Measurements from ENCODE around the gene CFDP1. TPM values are rescaled to one million over a fixed set of nuclear protein-coding genes. Genes with fewer than 3 reads are reported as not detected.

The CFDP1 gene
- total and polyA plus RNA-seq, 4 experiments from 2014 or later: 37.1 to 42.4 (median 41.9) TPM

- Histone ChIP-seq H3K27me3 (ENCODE audit: insufficient read depth, low read length) (no peaks in the 10 kb centered on the region), H3K27ac (ENCODE audit: low read depth, low read length) (no peak overlapping the region), H3K9me3 (ENCODE audit: control insufficient read depth in 1 of 2, low read length in 2 of 2) (no peaks in the 10 kb centered on the region), H3K4me1 (ENCODE audit: insufficient read depth, low read length) (peaks cover 37% of the 10 kb centered on the region), H3K4me3 (ENCODE audit: low read length in 2 of 2) (no peak overlapping the region), H3K36me3 (ENCODE audit: insufficient read depth, low read length) (no peaks in the 10 kb centered on the region)
- CTCF ChIA-PET (ENCODE audit: partially characterized antibody): no interaction called here
- Mint-ChIP-seq H3K4me3 (no peak overlapping the region), H3K27ac (no peak overlapping the region), H3K36me3 (peaks cover 13 to 26% of the 10 kb centered on the region in 2 donors), H3K27me3 (no peaks in the 10 kb centered on the region), H3K4me1 (peaks cover 31 to 50% (median 44%) of the 10 kb centered on the region in 4 donors), H3K9me3 (no peaks in the 10 kb centered on the region)
- POLR2A ChIA-PET (ENCODE audit: partially characterized antibody): no interaction called here
- no peak for DNase-seq
- intact Hi-C loops (cut with micrococcal nuclease): no loop called here
These were observed 110.6 kb downstream of the CFDP1 start for GRCh38 chr16:75322740-75323139.

- H3K27me3 Mint-ChIP-seq: no peaks in the 10 kb centered on the region
- no peaks in the 10 kb centered on the region for H3K9me3 ChIP-seq (ENCODE audit: control insufficient read depth in 1 of 2, low read length in 2 of 2)
- intact Hi-C loops (cut with micrococcal nuclease): no loop called here
- H3K9me3 Mint-ChIP-seq: no peaks in the 10 kb centered on the region
- CTCF ChIA-PET (ENCODE audit: partially characterized antibody): interaction anchor here (1.0 to 1.9 kb wide), 2 partner anchors 14 to 120 kb away, joined by 4 to 6 read pairs; no protein-coding TSS in a partner anchor
- no peaks in the 10 kb centered on the region for H3K36me3 ChIP-seq (ENCODE audit: insufficient read depth, low read length)
- H3K27me3 ChIP-seq (ENCODE audit: insufficient read depth, low read length): no peaks in the 10 kb centered on the region
- H3K36me3 Mint-ChIP-seq: peaks cover 12 to 28% of the 10 kb centered on the region in 2 donors
- peak overlapping the region in 7 of 8 donors; percentile 47 to 86 (median 75) for H3K4me3 Mint-ChIP-seq
- H3K4me1 ChIP-seq (ENCODE audit: insufficient read depth, low read length): peaks cover 25% of the 10 kb centered on the region
- no peak overlapping the region for H3K4me3 ChIP-seq (ENCODE audit: low read length in 2 of 2)
- POLR2A ChIA-PET (ENCODE audit: partially characterized antibody): no interaction called here
- no peak overlapping the region for H3K27ac ChIP-seq (ENCODE audit: low read depth, low read length)
- peak overlapping the region in 1 of 7 donors; percentile 76 for H3K27ac Mint-ChIP-seq
- DNase-seq: no peak
- H3K4me1 Mint-ChIP-seq: peaks cover 21 to 42% (median 30%) of the 10 kb centered on the region in 4 donors
These were observed 112.9 kb downstream of the CFDP1 start for GRCh38 chr16:75320435-75320834.

- no peaks in the 10 kb centered on the region for H3K36me3 ChIP-seq (ENCODE audit: insufficient read depth, low read length)
- no peaks in the 10 kb centered on the region for H3K27me3 Mint-ChIP-seq
- H3K27me3 ChIP-seq (ENCODE audit: insufficient read depth, low read length): no peaks in the 10 kb centered on the region
- H3K36me3 Mint-ChIP-seq: peaks cover 8 to 22% of the 10 kb centered on the region in 2 donors
- H3K9me3 ChIP-seq (ENCODE audit: control insufficient read depth in 1 of 2, low read length in 2 of 2): no peaks in the 10 kb centered on the region
- intact Hi-C loops (cut with micrococcal nuclease): no loop called here
- H3K4me3 ChIP-seq (ENCODE audit: low read length in 2 of 2): peak overlapping the region in 1 of 2 donors; percentile 33
- H3K4me3 Mint-ChIP-seq: peak overlapping the region; percentile 57 to 86 (median 76)
- ChIA-PET CTCF (ENCODE audit: partially characterized antibody) (interaction anchor here (1.9 kb wide), 1 partner anchor 14 kb away, joined by 6 read pairs; no protein-coding TSS in a partner anchor), POLR2A (ENCODE audit: partially characterized antibody) (no interaction called here)
- no peak overlapping the region for H3K27ac ChIP-seq (ENCODE audit: low read depth, low read length)
- H3K9me3 Mint-ChIP-seq: no peaks in the 10 kb centered on the region
- DNase-seq: peak in 4 of 5 donors; percentile 14 to 25 (median 21)
- peak overlapping the region in 3 of 7 donors; percentile 17 to 33 (median 22) for H3K27ac Mint-ChIP-seq
- H3K4me1 Mint-ChIP-seq: peaks cover 21 to 36% (median 29%) of the 10 kb centered on the region in 4 donors
- peaks cover 25% of the 10 kb centered on the region for H3K4me1 ChIP-seq (ENCODE audit: insufficient read depth, low read length)
These were observed 113.5 kb downstream of the CFDP1 start for GRCh38 chr16:75319513-75320411.

GRCh38 chr16:75318737-75319136 lies 114.6 kb downstream of the CFDP1 start:
- intact Hi-C loops (cut with micrococcal nuclease): no loop called here
- Histone ChIP-seq H3K4me1 (ENCODE audit: insufficient read depth, low read length) (peaks cover 25% of the 10 kb centered on the region), H3K9me3 (ENCODE audit: control insufficient read depth in 1 of 2, low read length in 2 of 2) (no peaks in the 10 kb centered on the region), H3K36me3 (ENCODE audit: insufficient read depth, low read length) (no peaks in the 10 kb centered on the region), H3K27ac (ENCODE audit: low read depth, low read length) (no peak overlapping the region), H3K4me3 (ENCODE audit: low read length in 2 of 2) (no peak overlapping the region), H3K27me3 (ENCODE audit: insufficient read depth, low read length) (no peaks in the 10 kb centered on the region)
- H3K4me1 Mint-ChIP-seq: peaks cover 21 to 30% (median 24%) of the 10 kb centered on the region in 4 donors
- H3K9me3 Mint-ChIP-seq: no peaks in the 10 kb centered on the region
- DNase-seq: no peak
- H3K4me3 Mint-ChIP-seq: no peak overlapping the region
- no peak overlapping the region for H3K27ac Mint-ChIP-seq
- ChIA-PET CTCF (ENCODE audit: partially characterized antibody) (interaction anchor here (0.7 kb wide), 1 partner anchor 74 kb away, joined by 3 read pairs; no protein-coding TSS in a partner anchor), POLR2A (ENCODE audit: partially characterized antibody) (no interaction called here)
- peaks cover 6 to 23% of the 10 kb centered on the region in 2 donors for H3K36me3 Mint-ChIP-seq
- no peaks in the 10 kb centered on the region for H3K27me3 Mint-ChIP-seq

- no peak overlapping the region for H3K4me3 Mint-ChIP-seq
- H3K27ac ChIP-seq (ENCODE audit: low read depth, low read length): no peak overlapping the region
- H3K9me3 Mint-ChIP-seq: no peaks in the 10 kb centered on the region
- no peaks in the 10 kb centered on the region for H3K27me3 Mint-ChIP-seq
- DNase-seq: no peak
- H3K9me3 ChIP-seq (ENCODE audit: control insufficient read depth in 1 of 2, low read length in 2 of 2): no peaks in the 10 kb centered on the region
- no peak overlapping the region for H3K4me3 ChIP-seq (ENCODE audit: low read length in 2 of 2)
- H3K27ac Mint-ChIP-seq: no peak overlapping the region
- H3K27me3 ChIP-seq (ENCODE audit: insufficient read depth, low read length): no peaks in the 10 kb centered on the region
- CTCF ChIA-PET (ENCODE audit: partially characterized antibody): interaction anchor here (0.7 to 1.1 kb wide), 2 partner anchors 30 to 51 kb away, joined by 3 read pairs; no protein-coding TSS in a partner anchor
- peaks cover 25% of the 10 kb centered on the region for H3K4me1 ChIP-seq (ENCODE audit: insufficient read depth, low read length)
- POLR2A ChIA-PET (ENCODE audit: partially characterized antibody): no interaction called here
- H3K36me3 Mint-ChIP-seq: peaks cover 8 to 26% of the 10 kb centered on the region in 2 donors
- no peaks in the 10 kb centered on the region for H3K36me3 ChIP-seq (ENCODE audit: insufficient read depth, low read length)
- intact Hi-C loops (cut with micrococcal nuclease): no loop called here
- H3K4me1 Mint-ChIP-seq: peaks cover 21 to 30% (median 25%) of the 10 kb centered on the region in 4 donors
These were observed 115.8 kb downstream of the CFDP1 start for GRCh38 chr16:75317532-75317931.

- Histone ChIP-seq H3K27me3 (ENCODE audit: insufficient read depth, low read length) (no peaks in the 10 kb centered on the region), H3K27ac (ENCODE audit: low read depth, low read length) (no peak overlapping the region), H3K36me3 (ENCODE audit: insufficient read depth, low read length) (no peaks in the 10 kb centered on the region), H3K9me3 (ENCODE audit: control insufficient read depth in 1 of 2, low read length in 2 of 2) (no peaks in the 10 kb centered on the region), H3K4me3 (ENCODE audit: low read length in 2 of 2) (no peak overlapping the region), H3K4me1 (ENCODE audit: insufficient read depth, low read length) (peaks cover 25% of the 10 kb centered on the region)
- H3K9me3 Mint-ChIP-seq: no peaks in the 10 kb centered on the region
- peaks cover 8 to 26% of the 10 kb centered on the region in 2 donors for H3K36me3 Mint-ChIP-seq
- no peaks in the 10 kb centered on the region for H3K27me3 Mint-ChIP-seq
- peaks cover 21 to 30% (median 25%) of the 10 kb centered on the region in 4 donors for H3K4me1 Mint-ChIP-seq
- H3K27ac Mint-ChIP-seq: no peak overlapping the region
- DNase-seq: no peak
- CTCF ChIA-PET (ENCODE audit: partially characterized antibody): interaction anchor here (1.1 kb wide), 1 partner anchor 51 kb away, joined by 3 read pairs; no protein-coding TSS in a partner anchor
- intact Hi-C loops (cut with micrococcal nuclease): no loop called here
- H3K4me3 Mint-ChIP-seq: no peak overlapping the region
- POLR2A ChIA-PET (ENCODE audit: partially characterized antibody): no interaction called here
These were observed 116.2 kb downstream of the CFDP1 start for GRCh38 chr16:75317101-75317522.

- ChIA-PET CTCF (ENCODE audit: partially characterized antibody) (no interaction called here), POLR2A (ENCODE audit: partially characterized antibody) (interaction anchor here (0.7 kb wide), 1 partner anchor 9 kb away, joined by 3 read pairs; no protein-coding TSS in a partner anchor)
- Mint-ChIP-seq H3K4me3 (no peak overlapping the region), H3K9me3 (no peaks in the 10 kb centered on the region), H3K36me3 (peaks cover 8 to 30% of the 10 kb centered on the region in 2 donors), H3K27ac (no peak overlapping the region), H3K27me3 (no peaks in the 10 kb centered on the region), H3K4me1 (peaks cover 16 to 21% (median 17%) of the 10 kb centered on the region in 4 donors)
- DNase-seq: no peak
- intact Hi-C loops (cut with micrococcal nuclease): no loop called here
- Histone ChIP-seq H3K4me1 (ENCODE audit: insufficient read depth, low read length) (peaks cover 19% of the 10 kb centered on the region), H3K9me3 (ENCODE audit: control insufficient read depth in 1 of 2, low read length in 2 of 2) (no peaks in the 10 kb centered on the region), H3K27me3 (ENCODE audit: insufficient read depth, low read length) (no peaks in the 10 kb centered on the region), H3K4me3 (ENCODE audit: low read length in 2 of 2) (no peak overlapping the region), H3K36me3 (ENCODE audit: insufficient read depth, low read length) (no peaks in the 10 kb centered on the region), H3K27ac (ENCODE audit: low read depth, low read length) (no peak overlapping the region)
These were observed 117.6 kb downstream of the CFDP1 start for GRCh38 chr16:75315539-75316306.
